ENCODE results near the gene PAFAH1B1.
"Not testable (repeated sequence)": the region's sequence is repeated elsewhere in the genome, so short reads cannot be mapped to it uniquely, and the experiment has no call there.

Gene PAFAH1B1

DNA sequence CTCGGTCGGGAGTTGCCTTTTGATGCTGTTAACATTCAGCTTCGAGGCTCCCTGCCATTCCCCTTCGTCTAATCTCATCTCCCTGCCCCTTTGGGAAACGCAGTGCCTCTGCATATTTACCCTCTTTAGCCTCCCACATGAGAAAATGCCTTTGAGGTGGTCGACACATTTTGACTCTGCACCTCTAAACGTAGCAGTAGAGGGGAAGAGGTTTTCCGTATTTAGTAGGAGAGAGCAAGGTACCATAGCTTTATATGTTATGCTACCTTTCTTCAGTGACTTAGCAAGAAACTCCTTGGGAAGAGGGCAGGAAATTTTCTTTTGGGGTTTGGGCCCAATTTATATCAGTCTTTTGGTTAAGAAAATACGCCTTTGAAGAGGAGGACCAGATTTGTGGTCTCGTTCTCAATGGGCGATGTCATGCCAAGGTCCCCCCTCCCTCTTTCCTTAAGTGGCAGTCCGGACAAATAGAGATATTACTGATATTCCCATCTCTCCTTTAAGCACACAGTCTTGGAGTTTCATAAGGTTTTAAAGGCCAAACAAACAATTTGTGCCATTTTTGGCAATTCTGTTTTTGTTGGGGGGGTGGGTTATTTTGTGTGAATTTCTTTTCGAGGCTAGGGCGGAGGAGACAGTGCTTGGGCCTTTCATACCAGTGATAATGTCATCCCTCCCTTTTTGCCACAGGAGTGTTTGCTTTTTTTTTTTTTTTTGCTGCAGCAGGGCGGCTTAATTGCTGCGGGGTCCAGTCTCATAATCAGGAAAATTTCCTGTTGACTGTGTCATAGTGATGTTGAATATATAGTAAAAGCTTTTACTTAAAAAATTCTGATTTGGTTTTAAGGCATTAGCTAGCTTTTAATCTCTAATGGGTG lies 1.5 kb downstream of the PAFAH1B1 start:
- DNase-seq, result peak in 2 of 5 experiments; percentile 13 to 29

DNA sequence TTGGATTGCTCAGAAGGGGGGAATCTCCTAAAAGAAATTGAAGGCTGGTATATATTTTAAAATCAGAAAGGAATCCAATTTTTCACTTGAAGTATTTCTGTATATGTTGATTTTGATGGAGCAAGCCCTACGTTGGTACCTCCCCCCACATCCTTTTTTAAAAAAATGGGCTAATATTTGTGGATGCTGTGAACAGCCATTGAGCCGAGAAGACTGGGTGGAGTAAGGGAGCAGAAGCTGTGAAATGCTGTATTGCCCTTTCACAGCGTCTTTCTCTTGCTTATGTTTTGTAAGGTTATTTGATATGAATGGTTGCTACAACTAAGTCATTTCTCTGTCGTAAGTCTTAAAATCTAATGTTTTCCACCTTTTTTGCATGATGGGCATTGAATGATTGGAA lies 2.3 kb downstream of the PAFAH1B1 start:
- DNase-seq, result peak in 1 of 5 experiments; percentile 15

DNA sequence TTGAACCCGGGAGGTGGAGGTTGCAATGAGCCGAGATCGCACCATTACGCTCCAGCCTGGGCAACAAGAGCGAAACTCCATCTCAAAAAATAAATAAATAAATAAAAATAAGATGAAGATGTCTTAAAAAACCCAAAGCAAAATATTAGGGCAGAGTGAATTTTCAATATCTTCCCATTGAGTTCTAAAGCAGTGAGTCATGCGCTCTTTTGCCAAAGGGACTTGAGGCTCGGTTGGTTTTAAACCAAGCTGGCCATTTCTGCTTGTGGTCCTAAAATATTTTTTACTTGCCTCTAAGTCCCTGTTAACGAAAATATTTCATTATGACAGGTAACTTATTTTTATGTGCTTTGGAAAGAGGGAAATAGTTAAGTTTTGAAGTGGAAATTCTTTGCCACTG lies 4.7 kb downstream of the PAFAH1B1 start:
- no peak for DNase-seq

DNA sequence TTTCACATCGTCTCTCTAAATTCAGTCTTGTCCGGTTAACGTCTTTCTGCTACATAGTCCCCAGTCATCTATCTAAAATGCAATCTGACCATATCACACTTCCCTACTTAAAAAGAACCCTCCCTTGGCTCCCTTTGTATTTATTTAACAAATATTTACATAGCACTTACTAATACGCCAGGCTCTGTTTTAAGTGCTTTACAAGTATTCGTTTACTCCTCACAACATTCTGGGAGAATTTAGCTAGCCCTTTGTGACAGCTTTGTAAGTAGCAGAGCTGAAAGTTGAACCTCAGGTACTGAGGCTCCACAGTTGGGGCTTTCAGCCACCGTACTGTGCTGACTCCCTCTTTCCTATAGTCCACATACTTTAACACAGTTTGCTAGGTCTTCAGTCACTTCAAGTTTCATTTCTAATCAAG lies 9.2 kb downstream of the PAFAH1B1 start:
- no peak for DNase-seq

DNA sequence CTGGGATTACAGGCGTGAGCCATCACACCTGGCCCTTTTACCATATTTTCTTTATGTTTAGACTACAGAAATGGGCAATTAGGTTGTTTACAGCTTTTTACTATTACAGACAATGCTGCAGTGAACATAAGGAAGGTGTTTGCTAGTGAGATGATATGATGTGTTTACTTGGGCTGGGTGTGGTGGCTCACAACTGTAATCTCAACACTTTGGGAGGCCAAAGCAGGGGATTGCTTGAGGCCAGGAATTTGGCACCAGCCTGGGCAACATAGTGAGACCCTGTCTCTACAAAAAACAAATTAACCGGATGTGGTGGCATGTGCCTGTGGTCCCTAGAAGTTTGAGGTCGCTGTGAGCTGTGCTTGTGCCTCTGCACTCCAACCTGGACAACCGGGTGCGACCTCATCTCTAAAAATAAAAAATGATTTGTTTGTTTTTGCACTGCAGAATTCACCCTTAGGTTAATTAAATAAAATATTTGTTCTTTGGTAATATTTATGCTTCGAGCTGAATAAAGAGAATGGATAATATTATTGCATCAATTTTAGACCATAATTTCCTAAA lies 15.0 kb downstream of the PAFAH1B1 start:
- DNase-seq, result no peak

DNA sequence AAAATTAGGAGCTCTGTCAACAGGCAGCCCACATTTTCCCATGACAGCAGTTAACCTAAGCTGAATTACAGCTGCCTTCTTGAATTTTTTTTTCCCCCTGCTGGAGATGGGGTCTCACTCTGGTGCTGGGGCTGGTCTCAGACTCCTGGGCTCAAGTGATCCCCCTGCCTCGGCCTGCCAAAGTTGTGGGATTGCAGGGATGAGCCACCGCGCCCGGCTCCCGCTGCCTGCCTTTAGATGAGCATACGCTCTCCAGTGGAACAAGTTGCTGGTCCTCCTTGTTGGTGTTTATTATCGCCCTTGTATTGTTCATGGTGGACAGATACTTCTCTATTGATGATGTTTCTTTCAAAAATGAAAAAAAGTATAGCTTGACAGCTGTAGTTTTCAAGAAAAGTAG lies 15.6 kb downstream of the PAFAH1B1 start:
- no peak for DNase-seq

DNA sequence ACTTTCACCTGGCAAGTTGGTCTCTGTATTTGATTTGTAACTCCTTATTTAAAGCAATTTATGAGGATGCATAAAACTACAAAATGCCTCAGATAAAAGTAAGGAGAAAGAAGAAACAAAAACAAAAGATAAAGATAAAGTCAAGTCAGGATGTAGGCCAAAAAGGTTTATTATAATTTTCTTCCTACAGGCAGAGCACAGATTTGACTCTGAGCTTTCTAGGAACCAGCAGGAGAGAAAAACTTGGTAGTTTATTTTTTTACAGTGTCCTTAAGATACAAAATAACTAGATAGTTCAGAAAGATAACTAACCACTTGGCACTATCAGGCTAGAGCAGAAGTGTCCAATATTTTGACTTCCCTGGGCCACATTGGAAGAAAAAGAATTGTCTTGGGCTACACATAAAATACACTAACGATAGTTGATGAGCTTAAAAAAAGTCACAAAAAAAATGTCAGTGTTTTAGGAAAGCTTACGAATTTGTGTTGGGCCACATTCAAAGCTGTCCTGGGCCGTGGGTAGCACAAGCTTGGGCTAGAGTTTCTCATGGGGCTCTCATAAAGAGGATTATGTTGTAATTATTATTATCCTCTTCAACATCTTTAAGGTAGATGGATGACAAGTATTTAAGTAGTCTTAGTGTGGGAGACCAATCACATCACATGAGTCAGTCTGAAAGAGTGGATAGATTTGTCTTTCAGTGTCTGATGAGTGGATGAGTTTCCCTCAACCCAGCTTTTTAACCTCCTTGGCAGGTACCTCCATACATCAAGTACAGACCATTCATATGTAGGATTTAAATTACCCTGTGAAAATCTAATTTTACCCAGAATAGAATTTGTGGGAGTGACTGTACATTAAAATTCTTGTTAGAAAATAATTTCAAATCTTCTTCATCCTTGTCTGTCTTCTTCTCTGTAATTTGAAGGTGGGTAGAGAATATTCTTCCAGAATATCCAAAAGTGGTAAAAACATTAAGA lies 17.0 kb downstream of the PAFAH1B1 start:
- DNase-seq, result no peak

DNA sequence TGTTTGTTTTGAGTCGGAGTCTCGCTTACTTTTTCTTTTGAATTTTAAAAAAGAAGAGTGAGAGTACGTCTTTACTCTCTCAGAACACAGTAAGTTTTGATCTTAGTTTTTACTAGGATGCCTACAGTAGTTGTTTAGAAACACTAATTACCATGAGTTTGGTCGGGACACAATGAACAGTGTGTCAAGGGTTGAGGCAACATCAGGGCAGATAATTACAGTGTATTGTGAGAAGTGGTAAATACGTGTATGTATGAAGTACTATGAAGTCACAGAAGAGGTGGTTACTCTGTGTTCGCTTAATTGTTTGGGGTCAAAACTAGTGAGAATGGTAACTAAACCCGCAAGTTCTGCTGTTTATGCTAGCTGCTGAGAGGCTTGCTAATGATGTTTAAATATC lies 18.2 kb downstream of the PAFAH1B1 start:
- DNase-seq, result no peak

DNA sequence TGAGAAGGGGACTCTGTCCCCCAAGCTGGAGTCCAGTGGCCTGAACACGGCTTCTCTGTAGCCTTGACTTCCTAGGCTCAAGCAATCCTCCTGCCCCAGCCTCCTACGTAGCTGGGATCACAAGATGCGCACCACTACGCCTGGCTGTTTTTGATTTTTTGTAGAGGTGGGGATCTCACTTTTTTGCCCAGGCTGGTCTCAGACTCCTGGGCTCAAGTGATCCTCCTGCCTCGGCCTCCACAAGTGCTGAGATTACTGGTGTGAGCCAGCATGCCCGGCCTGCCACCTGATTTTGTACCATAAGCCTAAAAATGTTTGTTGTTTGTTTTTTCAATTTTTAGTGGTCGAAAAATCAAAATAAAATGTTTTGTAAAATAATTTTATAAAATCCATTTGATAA lies 19.2 kb downstream of the PAFAH1B1 start:
- DNase-seq, result no peak

DNA sequence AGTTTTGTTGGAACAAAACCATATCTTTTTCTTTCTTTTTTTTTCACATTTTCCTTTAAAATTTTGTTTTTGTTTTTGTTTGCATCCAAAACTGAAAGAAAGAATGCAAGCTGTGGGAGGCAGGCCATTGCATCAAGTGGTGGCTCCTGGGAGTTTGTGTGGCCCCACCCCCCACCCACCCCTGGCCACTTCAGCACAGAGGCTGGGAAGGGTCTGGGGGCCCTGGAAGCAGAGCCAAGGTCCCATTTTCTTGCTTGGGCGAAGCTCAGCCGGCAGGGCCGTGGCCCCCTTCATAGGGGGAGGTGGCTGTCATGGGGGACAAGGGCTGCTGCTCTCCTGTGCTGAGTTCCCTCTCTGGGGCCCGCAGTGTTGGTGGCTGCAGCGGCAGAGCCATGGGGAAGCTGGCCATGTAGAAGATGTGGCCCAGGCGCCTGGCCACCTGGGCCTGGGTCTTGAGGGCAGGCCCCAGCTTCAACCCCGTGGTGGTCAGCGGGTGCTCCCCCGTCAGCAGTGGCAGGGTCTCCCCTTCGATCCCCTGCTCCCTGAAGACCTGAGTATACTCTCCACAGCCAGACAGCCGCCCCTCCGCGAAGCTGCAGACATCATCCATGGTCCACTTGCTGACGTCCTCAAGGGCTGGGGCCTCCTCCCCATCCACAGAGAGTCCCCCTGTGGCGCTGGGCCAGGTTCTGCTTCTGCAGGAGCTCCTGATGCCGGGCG lies 19.8 kb downstream of the PAFAH1B1 start:
- no peak for DNase-seq

DNA sequence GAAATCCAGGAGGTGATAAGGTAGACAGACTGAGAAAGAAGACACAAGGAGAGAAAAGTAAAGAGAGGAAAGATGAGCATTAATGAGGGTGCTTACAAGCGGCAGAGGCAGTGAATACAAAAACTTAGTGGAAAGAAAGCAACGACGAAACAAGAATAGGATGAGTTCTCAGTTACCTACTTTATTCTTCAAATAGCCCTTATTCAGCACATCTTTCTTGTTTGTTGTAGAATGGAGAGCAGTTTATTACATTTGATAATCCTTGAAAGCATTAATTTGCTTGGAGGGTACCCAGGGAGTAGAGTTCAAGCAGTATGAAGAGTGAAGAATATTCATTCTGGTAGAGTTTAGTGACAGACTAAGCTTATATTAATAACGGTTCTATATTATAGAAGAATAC lies 22.4 kb downstream of the PAFAH1B1 start:
- no peak for DNase-seq

DNA sequence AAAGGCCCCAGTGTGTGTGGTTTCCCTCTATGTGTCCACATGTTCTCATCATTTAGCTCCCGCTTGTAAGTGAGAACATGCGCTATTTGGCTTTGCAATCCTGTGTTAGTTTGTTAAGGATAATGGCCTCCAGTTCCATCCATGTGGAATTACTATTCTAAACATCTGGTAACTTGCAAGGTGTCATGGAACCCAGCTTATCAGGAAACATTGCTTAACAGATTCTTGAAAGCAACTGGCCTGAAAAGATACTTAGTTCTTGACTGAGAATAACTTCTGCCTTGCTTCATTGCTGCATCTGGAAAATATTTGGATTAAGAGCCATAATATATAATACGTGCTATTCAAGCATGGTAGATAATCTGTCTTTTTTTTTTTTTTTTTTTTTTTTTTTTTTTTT lies 27.8 kb downstream of the PAFAH1B1 start:
- no peak for DNase-seq

DNA sequence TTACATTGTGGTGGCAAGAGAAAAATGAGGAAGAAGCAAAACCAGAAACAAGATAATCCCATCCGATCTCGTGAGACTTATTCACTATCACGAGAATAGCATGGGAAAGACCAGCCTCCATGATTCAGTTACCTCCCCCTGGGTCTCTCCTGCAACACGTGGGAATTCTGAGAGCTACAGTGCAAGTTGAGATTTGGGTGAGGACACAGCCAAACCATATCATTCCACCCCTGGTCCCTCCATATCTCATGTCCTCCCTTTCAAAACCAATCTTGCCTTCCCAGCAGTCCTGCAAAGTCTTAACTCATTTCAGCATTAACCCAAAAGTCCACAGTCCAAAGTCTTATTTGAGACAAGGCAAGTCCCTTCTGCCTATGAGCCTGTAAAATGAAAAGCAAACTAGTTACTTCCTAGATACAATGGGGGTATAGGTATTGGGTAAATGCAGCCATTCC lies 28.5 kb downstream of the PAFAH1B1 start:
- DNase-seq, result not testable (repeated sequence)

DNA sequence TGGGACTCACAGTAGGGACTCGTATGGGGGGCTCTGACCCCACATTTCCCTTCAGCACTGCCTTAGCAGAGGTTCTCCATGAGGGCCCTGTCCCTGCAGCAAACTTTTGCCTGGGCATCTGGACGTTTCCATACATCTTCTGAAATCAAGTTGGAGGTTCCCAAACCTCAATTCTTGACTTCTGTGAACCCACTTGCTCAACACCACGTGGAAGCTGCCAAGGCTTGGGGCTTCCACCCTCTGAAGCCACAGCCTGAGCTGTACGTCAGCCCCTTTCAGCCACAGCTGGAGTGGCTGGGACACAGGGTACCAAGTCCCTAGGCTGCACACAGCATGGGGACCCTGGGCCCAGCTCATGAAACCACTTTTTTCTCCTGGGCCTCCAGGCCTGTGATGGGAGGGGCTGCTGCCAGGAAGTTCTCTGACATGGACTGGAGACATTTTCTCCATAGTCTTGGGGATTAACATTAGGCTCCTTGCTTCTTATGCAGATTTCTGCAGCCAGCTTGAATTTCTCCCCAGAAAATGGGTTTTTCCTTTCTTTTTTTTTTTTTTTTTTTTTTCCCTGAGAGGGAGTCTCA lies 29.4 kb downstream of the PAFAH1B1 start:
- DNase-seq, result not testable (repeated sequence)

DNA sequence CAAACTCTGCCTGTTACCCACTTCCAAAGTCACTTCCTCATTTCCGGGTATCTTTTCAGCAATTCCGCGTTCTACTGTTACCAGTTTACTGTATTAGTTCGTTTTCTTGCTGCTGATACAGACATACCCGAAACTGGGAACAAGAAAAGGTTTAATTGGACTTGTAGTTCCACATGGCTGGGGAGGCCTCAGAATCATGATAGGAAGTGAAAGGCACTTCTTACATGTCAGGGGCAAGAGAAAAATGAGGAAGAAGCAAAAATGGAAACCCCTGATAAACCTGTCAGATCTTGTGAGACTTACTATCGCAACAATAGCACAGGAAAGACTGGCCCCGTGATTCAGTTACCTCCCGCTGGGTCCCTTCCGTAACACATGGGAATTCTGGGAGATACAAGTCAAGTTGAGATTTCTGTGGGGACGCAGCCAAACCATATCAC lies 30.9 kb downstream of the PAFAH1B1 start:
- DNase-seq, result no peak

DNA sequence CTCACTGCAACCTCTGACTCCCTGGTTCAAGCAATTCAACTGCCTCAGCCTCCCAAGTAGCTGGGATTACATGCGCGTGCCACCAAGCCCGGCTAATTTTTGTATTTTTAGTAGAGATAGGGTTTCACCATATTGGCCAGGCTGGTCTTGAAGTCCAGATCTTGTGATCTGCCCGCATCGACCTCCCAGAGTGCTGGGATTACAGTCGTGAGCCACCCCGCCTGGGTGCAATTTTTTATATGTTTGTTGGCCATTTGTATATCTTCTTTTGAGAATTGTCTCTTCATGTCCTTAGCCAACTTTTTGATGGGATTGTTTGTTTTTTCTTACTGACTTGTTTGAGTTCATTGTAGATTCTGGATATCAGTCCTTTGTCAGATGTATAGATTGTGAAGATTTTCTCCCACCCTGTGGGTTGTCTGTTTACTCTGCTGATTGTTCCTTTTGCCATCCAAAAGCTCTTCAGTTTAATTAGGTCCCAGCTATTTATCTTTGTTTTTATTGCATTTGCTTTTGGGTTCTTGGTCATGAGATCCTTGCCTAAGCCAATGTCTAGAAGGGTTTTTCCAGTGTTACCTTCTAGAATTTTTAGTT lies 33.3 kb downstream of the PAFAH1B1 start:
- not testable (repeated sequence) for DNase-seq

DNA sequence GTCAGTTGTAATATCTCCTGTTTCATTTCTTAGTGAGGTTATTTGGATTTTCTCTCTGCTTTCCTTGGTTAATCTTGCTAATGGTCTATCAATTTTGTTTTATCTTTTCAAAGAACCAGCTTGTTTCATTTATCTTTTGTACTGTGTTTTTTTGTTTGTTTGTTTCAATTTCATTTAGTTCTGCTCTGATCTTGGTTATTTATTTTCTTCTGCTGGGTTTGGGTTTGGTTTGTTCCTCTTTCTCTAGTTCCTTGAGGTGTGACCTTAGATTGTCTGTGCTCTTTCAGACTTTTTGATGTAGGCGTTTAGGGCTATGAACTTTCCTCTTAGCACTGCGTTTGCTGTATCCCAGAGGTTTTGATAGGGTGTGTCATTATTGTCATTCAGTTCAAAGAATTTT lies 35.5 kb downstream of the PAFAH1B1 start:
- DNase-seq, result not testable (repeated sequence)

DNA sequence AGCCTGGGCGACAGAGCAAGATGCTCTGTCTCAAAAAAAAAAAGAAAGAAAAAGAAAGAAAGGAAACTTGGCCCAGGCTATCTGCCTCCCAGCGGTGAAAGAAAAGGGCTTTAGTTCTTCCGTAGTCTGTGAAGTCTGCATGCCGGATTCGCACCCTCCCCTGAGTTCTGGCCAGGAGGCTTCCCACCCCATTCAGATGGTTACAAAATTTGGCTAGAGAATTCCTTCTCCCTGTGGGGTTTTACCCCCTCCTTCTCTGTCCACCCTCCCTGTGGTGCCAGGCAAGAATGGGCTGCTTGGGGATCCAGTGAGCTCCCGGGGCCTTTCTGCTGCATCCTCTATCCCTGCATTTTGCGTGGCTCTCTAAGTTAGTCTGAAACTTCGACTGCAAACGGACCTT lies 37.8 kb downstream of the PAFAH1B1 start:
- DNase-seq, result no peak

DNA sequence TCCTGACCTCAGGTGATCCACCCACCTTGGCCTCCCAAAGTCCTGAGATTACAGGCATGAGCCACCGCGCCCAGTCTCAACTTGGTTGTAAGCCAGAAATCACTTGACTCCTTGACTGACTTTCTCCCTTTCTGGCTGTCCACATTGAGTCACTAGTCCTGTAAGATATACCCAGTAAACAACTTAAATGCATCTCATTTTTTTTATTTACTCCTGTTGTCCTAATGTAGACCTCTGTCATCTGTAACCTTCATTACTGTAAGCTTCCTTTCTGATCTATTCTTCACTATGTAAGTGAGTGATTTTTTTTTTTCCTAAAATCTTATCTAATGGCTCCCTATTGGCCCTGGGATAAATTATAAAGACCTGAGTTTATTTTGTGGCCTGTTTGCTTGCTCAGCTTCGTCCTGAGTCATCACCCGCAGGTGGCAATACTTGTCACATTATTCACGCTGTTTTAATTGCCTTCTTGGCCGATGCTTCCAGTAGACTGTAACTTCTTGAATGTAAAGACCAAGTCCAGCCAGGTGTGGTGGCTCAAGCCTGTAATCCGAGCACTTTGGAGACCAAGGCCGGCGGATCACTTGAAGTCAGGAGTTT lies 41.0 kb downstream of the PAFAH1B1 start:
- no peak for DNase-seq

DNA sequence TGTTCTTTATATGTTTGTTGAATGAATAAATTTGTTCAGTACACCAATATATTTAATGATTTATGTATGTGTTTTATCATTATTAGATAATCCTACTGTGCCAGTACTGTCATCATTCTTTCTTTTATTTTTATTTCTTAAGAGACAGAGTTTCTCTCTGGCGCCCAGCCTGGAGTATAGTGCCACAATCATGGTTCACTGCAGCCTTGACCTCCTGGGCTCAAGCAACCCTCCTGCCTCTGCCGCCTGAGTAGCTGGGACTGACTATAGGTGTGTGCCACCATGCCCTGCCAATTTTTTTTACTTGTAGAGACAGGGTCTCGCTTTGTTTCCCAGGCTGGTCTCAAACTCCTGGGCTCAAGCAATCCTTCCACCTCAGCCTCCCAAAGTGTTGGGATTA lies 41.8 kb downstream of the PAFAH1B1 start:
- no peak for DNase-seq

DNA sequence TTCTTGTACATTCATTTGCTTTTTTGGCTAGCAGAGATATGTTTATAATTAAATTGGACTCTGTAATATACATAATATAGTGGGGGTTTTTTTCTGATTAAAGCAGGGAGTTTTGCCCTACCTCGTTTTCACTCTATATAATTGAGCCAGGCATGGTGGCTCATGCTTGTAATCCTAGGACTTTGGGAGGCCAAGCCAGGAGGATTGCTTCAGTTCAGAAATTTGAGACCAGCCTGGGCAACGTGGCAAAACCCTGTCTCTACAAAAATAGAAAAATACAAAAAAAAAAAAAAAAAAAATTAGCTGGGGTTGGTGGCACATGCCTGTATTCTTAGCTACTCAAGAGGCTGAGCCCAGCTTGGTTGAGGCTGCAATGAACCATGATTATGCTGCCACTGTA lies 42.2 kb downstream of the PAFAH1B1 start:
- no peak for DNase-seq

All from T-helper 2 cell (primary cell).